Progenitor cell of endocrine pancreas (in vitro differentiated cells): ENCODE measurements around the gene ZNF560. TPM values are rescaled to one million over a fixed set of nuclear protein-coding genes. Genes with fewer than 3 reads are reported as not detected.

Experiments used
- DNase-seq: peaks from one replicate; pipeline ENCODE4 v3.0.0; 2021; ENCODE audit warnings: low spot score; ENCODE audit not compliant: unreplicated experiment
- H3K27ac Mint-ChIP-seq: 2 replicates; pipeline ENCODE4 v1.8.0; 2021; ENCODE audit warnings: mild to moderate bottlenecking, moderate library complexity, mixed read lengths
- H3K27me3 Mint-ChIP-seq: 2 replicates; pipeline ENCODE4 v1.8.0; 2021; ENCODE audit warnings: mixed read lengths
- H3K36me3 Mint-ChIP-seq: 2 replicates; pipeline ENCODE4 v1.8.0; 2022; ENCODE audit warnings: mixed read lengths; ENCODE audit not compliant: insufficient read depth
- H3K4me1 Mint-ChIP-seq: 2 replicates; pipeline ENCODE4 v1.8.0; 2021; ENCODE audit warnings: low read depth, mixed read lengths
- H3K4me3 Mint-ChIP-seq: 2 replicates; pipeline ENCODE4 v1.8.0; 2021; ENCODE audit warnings: low read depth, mild to moderate bottlenecking, moderate library complexity, mixed read lengths
- H3K9me3 Mint-ChIP-seq: 2 replicates; pipeline ENCODE4 v1.8.0; 2021; ENCODE audit warnings: low read depth, mixed read lengths
- CTCF ChIP-seq: fragments of 200-600 bp; sonication (generic); IDR thresholded peaks from one replicate; pipeline ENCODE4 v1.5.0; 2021; ENCODE audit warnings: antibody characterized with exemption, mild to moderate bottlenecking; ENCODE audit not compliant: unreplicated experiment
- total RNA-seq: library from RNA; stranded (reverse); gene quantifications from 2 replicates; pipeline ENCODE4 v1.2.1, GENCODE V29; 2021

The ZNF560 gene
- total RNA-seq, 1 donor from 2014 or later = not detected

GRCh38 chr19:9500796-9501195 lies 2.4 kb upstream of the ZNF560 start:
- H3K9me3 Mint-ChIP-seq = peaks cover 34% of the 10 kb centered on the region
- H3K4me1 Mint-ChIP-seq = no peaks in the 10 kb centered on the region
- no peak overlapping the region for H3K27ac Mint-ChIP-seq

GRCh38 chr19:9494096-9494495 lies 4.3 kb downstream of the ZNF560 start:
- no peak for DNase-seq
- Mint-ChIP-seq H3K36me3 (peaks cover 2% of the 10 kb centered on the region), H3K4me3 (no peak overlapping the region), H3K9me3 (peaks cover 45% of the 10 kb centered on the region), H3K27me3 (no peaks in the 10 kb centered on the region), H3K27ac (no peak overlapping the region), H3K4me1 (no peaks in the 10 kb centered on the region)
- TF ChIP-seq CTCF = no peak

More at GRCh38 chr19:9500796-9501195, 2.4 kb upstream of the ZNF560 start:
- no peak for DNase-seq
- Mint-ChIP-seq H3K36me3 (peaks cover 1% of the 10 kb centered on the region), H3K4me3 (no peak overlapping the region), H3K27me3 (no peaks in the 10 kb centered on the region)
- no peak for TF ChIP-seq CTCF

GRCh38 chr19:9487016-9487415 lies 11.4 kb downstream of the ZNF560 start:
- Mint-ChIP-seq H3K9me3 (peaks cover 47% of the 10 kb centered on the region), H3K4me3 (no peak overlapping the region), H3K36me3 (peaks cover 1% of the 10 kb centered on the region), H3K27me3 (no peaks in the 10 kb centered on the region), H3K4me1 (no peaks in the 10 kb centered on the region), H3K27ac (no peak overlapping the region)
- TF ChIP-seq CTCF = no peak
- DNase-seq = no peak

GRCh38 chr19:9485140-9485539 lies 13.3 kb downstream of the ZNF560 start:
- no peak for TF ChIP-seq CTCF
- H3K27ac Mint-ChIP-seq = no peak overlapping the region
- H3K27me3 Mint-ChIP-seq = no peaks in the 10 kb centered on the region
- no peak overlapping the region for H3K4me3 Mint-ChIP-seq
- H3K36me3 Mint-ChIP-seq = peaks cover 3% of the 10 kb centered on the region
- H3K9me3 Mint-ChIP-seq = peaks cover 39% of the 10 kb centered on the region
- no peak for DNase-seq
- no peaks in the 10 kb centered on the region for H3K4me1 Mint-ChIP-seq

- Mint-ChIP-seq H3K27me3 (no peaks in the 10 kb centered on the region), H3K4me3 (no peak overlapping the region), H3K4me1 (no peaks in the 10 kb centered on the region), H3K9me3 (peaks cover 64% of the 10 kb centered on the region), H3K27ac (no peak overlapping the region), H3K36me3 (peaks cover 4% of the 10 kb centered on the region)
- TF ChIP-seq CTCF = no peak
- DNase-seq = no peak
These were observed 23.4 kb downstream of the ZNF560 start for GRCh38 chr19:9474975-9475374.
